Occipital lobe (tissue), 3 donors: ENCODE measurements around the gene RRAS. TPM values are rescaled to one million over a fixed set of nuclear protein-coding genes. Genes with fewer than 3 reads are reported as not detected.

ENCODE experiments used
- DNase-seq: peaks from one replicate; lab custom pipeline; 2025; lab: John Stamatoyannopoulos, UW
- small RNA-seq: library from RNA; depleted of rRNA; stranded (forward); fragments of <200 nt; gene quantifications from one replicate; pipeline ENCODE3, GENCODE V24; 2014
- total RNA-seq: library from RNA; depleted of rRNA; stranded (reverse); fragments of >200 nt; gene quantifications from one replicate; pipeline ENCODE4 v1.2.3, GENCODE V29; 2014

Gene RRAS
- total RNA-seq, 1 donor from 2014 or later: 1.1 TPM

DNA sequence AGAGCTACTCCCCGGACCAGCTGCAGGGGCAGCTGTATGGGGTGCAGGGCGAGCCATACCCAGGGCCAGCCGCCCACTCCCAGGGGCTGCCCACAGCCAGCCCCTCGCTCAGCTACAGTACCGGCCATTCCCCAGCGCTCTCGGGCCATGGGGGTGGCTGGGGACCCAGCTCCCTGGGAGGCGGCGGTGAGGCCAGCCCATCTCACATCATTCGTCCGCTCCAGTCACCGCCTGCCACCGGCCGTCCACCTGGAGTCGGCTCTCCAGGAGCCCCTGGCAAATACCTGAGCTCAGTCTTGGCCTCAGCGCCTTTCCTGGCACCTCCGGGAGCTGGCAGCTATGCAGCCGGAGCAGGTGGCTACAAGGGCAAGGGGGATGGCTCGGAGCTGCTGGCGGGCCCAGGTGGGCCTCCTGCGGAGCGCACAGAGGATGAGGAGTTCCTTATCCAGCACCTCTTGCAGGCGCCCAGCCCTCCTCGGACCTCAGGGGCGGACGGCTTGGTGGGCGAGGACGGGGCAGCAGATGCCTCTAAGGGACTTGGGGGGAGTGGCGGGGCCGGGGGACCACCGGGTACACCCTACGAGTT, 44.0 kb downstream of the RRAS start:
- no peak for DNase-seq

DNA sequence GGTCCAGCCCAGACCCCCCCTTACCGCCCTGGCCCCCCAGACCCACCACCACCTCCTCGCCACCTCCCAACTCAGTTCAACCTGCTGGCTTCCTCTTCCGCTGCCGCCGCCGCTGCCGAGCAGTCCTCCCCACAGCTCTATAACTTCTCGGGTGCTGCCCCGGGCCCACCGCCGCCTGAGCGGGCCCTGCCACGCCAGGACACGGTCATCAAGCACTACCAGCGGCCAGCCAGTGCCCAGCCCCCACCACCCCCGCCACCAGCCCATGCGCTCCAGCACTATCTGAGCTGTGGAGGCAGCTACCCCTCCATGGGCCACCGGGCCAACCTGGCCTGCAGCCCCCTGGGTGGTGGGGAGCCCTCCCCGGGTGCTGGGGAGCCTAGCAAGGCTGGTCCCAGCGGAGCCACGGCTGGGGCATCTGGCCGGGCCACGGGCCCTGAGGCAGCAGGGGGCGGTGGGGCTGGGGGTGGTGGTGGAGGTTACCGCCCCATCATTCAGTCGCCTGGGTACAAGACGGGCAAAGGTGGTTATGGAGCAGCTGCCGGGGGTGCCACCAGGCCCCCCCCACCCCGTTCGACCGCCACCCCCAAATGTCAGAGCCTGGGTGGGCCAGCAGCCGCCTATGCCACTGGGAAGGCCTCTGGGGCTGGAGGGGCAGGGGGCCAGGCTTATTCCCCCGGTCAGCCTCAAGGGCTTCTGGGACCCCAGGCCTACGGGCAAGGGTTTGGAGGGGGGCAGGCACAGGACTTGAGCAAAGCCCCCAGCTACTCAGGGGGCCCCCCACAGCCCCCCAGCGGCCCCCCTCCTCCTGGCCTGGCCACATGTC, 44.7 kb downstream of the RRAS start:
- no peak for DNase-seq

DNA sequence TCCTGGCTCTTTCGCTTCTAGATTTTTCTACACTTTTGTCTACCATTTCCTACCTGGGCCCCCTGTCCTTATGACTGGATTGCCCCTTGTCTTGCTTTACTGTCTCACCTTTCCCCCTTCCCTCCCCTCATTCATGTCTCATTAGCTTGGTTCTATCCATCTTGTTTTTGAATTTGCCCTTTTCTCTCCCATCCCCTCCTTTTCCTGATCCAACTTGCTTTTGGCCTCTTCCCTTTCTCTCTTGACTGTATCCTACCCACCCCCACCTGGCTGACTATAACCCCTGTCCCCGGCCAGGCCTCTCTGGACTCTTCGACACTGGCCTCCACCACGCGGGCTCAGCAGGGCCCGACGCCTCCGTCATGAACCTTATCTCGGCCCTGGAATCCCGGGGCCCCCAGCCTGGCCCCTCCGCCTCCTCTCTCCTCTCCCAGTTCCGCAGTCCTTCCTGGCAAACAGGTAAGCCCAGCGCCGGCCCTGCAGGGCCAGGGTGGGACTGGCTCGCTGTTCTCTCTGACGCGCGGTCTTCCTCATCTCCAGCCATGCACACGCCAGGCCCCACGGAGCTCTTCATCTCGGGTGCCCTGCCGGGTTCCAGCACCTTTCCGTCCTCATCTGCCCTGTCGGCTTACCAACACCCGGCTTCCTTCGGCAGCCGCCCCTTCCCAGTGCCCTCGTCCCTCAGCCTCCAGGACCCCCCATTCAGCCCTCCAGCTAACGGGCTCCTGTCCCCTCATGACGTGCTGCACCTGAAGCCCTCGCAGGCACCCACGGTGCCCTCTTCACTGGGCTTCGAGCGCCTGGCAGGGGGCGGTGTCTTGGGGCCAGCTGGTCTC, 45.6 kb downstream of the RRAS start:
- no peak for DNase-seq

DNA sequence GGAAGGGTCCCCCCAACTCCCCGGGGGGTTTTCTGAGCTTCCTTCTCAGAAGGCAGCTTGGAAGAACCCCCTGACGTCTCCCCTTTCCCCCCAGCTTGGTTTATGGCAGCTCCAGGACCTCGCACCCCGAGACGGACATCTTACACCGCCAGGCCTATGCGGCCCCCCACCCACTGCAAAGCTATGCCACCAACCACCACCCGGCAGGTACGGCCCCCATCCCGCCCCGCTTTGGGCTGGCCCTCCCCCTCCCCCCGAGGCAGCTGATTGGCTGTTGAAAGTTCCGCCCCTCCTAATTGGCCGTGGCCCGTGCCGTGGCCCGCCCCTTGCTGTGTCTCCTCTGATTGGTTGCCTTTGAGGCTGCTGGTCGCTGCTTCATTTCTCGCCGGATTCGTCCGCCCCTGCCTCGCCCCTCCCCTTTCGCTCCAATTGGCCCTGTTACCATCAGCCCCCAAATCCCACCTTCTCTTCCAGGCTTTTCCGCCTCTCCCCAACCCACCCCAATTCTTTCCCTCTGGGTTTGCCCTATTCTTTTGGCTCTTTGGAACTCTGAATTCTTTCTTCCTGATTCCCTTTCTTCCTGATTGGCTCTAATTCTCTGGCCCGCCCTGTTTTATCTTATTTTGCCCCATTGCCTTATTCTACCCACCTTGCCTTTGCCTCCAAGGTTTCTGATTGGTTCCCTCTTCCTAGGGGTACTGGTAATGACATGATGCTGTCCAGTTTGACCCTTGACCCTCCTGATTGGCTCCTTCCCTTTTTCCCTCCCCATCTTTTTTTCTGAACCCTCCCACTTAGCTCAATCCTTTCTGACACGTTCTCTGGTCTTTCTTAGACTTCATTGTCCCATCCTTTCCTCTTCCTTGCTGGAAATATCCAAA, 46.5 kb downstream of the RRAS start:
- peak; percentile 94 for DNase-seq

DNA sequence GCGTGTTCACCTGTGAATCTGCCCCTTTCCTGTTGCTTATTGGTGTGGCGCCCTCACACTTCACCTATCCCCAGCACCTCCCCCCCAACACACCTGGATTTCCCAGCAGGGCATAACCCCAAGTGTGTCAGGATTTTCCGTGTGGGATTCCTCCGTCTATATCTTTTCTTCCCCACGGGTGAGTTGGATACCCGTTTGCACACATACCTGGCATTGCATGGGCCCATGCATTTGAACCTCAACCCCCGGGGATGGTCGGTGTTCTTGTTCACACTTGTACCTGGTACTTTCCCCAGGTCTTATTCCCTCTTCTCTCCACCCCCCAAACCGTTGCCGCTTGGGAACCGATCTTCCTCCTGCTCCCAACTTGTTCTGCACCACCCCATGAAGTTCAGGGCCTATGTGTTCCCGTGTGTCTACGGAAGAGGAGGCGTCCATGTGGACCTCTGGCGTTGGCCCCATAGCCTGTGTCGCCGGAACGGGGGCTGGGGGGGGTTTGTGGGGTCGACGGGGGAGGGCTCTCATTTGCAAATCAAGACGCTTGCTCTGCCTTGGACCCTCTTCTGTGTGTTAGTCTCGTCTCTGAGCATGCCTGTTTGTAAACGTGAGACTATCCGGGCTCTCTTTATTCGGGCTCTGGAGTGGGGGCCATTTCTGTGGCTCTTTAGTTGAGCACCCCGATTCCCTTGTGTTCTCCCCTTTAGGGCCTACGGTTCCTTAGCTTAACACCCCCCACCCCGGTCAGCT, 47.3 kb downstream of the RRAS start:
- no peak for DNase-seq

DNA sequence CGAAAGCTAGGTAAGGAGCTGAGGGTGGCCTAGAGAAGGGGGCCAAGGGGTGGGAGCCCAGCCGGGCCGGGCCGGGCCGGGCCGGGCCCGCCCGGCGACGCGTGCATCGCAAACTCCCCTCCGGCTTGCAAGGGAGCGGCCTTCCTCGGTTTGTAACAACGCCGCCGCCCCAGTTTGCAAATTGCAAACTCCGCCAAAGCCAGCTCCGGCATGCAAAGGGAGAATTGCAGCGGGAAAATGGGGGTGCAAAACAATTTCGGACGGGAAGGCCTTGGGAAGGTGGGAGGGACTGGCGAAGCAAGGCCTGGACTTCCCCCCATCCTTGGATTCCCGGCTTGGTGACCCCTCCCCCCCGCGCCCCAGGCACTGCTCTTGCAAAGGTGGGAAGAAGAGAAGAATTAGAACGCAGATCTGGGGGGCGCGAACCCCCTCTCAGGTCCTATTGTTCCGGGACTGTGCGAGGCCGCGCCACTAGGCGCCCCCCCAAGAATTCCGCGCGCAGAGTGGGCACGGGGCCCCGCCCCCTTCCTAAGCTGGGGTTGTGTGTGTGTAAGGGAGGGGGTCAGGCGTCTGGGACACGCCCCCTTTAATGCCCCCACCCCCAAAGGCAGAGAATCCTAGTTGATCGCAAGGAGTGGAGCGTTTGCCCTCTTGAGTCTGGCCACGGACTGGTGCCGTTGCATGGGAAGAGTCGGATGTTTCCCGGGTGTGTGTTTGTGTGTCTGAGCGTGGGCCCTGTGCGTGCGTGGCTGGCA, 48.0 kb downstream of the RRAS start:
- peak; percentile 15 for DNase-seq

DNA sequence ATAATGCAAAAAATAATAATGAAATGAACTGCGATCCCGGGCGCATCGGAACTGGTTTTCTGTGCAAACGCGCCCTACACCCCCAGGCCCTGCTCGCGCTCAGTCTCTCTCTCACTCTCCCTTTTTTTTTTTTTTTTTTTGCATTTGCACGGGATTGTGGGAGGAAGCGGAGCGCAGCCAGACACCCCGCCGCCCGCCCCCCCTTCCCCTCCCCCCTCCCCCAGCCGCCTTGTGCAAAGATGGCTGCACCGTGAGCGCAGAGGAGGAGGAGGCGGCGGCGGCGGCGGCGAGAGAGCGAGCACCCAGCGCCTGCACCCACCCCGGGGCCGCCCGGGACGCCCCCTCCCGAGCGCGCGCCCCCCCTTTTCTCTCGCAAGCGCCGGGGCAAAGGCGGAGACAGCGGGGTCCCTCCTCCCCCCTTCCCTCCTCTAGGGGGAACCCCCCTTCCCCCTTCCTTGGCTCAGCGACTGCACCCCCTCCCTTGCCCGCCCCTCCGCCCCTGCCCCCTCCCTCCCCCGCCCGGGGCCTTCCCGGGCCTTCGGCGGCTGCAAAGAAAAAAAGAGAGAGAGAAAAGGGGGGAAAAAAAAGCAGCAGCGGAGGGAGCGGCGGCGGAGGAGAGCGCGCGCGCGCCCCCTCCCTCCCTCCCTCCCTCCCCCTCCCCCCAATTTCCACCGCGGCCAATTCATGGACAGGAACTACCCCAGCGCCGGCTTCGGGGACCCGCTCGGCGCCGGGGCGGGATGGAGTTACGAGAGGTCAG, 48.8 kb downstream of the RRAS start, which contains the start of gene PRR12:
Gene PRR12 (plus strand): TSS at position 212 of the 760 bp plus-strand sequence. CDS start 473 bp downstream, at position 685.
- DNase-seq: peak; percentile 66

DNA sequence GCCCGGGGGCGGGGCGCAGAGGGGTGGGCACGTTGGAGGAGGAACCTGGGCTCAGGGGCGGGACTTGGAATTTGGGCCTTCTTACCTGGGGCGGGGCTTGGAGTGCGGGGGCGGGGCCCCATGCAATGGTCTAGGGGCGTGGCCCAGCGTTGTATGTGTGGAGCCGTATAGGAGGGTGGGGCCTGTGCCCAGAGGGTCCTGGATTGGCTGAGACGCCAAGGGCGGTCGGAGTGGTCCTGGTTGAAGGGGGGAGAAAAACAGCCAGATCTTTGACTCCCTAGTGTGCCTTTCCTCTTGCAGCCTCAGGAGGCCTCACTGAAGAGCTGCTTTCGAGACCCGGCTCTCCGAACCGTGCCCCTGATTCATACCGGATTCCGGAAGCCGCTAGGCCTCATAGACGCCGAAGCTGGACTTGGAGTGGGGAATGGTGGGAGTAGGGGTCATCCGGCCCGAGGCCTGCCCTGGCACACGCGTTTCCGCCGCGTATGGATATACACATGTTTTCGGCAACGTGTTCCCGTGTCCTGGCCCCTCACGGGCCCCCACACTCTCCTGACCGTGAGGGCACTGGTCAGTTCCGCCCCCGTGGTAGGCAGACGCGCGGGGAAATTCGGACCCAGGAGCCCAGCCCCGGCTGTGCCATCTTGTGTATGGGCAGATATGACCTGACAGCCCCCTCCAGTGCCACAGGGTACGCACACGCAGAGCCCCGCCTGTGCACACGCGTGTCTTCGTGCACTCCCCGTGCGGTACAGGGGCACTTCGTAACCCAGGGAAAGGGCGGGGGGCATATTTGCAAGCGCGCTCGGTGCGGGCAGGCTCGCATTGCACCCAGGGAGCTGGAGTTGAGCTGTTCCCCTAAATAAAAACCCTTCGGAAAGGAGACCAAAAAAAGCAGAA, 49.6 kb downstream of the RRAS start:
- peak; percentile 83 for DNase-seq

DNA sequence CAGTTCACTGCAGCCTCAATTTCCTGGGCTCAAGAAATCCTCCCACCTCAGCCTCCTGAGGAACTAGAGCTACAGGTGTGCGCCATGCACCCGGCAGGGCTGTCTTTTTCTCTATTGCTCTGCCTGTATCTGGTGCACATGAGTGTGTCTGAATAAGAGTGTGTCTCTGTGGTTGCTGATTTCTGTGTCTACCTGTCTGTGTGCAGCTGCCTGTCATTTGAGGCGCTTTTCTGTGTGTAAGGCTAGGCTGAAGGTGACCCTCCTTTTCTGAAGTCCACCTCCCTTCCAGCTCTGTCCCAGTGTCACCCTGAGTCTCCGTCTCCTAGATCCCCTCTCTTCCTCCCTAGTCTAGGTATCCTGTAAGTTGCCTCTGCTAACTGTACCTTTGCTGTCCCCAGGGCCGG, 50.4 kb downstream of the RRAS start:
- no peak for DNase-seq

DNA sequence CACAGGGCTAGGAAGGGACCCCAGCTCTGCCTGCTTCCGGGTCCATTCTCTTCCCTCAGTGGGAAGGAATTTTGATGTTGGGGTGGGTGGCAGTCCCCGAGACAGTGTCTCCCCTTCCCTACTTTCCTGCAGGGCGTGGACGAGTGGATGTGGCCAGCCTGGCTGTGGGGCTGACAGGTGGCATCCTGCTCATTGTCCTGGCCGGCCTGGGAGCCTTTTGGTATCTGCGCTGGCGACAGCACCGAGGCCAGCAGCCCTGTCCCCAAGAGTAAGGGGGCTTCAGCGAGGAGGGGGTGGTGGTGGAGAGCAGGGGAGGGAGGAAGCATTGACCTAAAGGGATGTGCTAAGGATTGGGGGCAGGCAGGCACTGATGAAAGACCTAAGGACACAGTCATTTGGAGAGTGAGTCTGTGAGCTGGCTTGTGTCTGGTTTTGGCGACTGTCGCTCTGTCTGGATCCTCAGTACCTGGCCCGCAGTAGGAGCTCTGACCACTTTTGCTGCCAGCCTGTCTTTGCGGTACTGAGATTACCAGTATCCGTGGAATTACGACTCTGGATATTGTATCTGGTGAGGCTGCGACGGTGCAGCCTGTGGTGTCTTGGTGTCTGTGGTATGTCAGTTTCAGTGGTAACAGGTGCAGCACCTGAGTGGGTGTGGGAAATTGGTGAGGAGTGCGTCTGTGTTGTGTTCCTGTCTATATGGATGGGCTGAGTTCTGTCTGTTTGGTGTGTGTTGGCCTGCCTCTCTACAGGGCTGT, 51.4 kb downstream of the RRAS start:
- no peak for DNase-seq

DNA sequence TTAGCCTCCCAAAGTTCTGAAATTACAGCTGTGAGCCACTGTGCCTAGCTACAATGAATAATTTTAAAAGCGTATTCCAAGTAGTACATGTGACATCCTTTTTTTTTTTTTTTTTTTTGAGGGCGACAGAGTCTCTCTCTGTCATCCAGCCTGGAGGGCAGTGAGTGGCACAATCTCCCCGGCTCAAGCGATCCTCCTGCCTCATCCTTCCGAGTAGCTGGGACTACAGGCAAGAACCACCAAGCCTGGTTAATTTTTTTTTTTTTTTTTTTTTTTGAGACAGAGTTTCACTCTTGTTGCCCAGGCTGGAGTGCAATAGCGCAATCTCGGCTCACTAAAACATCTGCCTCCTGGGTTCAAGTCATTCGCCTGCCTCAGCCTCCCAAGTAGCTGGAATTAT, 52.7 kb downstream of the RRAS start:
- no peak for DNase-seq

Small RNAs within 50 kb of the gene (small RNA-seq; reads per million reads assigned to genes)
- gene MIR5088: not detected

Other genes starting within 250 kb of the RRAS start
- not detected for gene PTH2, start 216.7 kb downstream of the RRAS start, total RNA-seq
- gene GFY, start 214.8 kb downstream of the RRAS start, total RNA-seq: not detected
- 34.6 TPM for gene SLC17A7, start 198.6 kb downstream of the RRAS start, total RNA-seq
- 58.0 TPM for gene PIH1D1, start 188.3 kb downstream of the RRAS start, total RNA-seq
- 8.0 TPM for gene ALDH16A1, start 186.9 kb downstream of the RRAS start, total RNA-seq
- gene FLT3LG, start 165.9 kb downstream of the RRAS start, total RNA-seq: not detected
- 2,203 TPM for gene RPL13A, start 152.5 kb downstream of the RRAS start, total RNA-seq
- gene RPS11, start 143.7 kb downstream of the RRAS start, total RNA-seq: 3,859 TPM
- gene FCGRT, start 127.5 kb downstream of the RRAS start, total RNA-seq: 12.9 TPM
- 2.3 TPM for gene RCN3, start 112.1 kb downstream of the RRAS start, total RNA-seq
- 22.8 TPM for gene NOSIP, start 59.6 kb downstream of the RRAS start, total RNA-seq
- 0.31 TPM for gene PRRG2, start 58.8 kb downstream of the RRAS start, total RNA-seq
- 2.5 TPM for gene PRR12, start 49.0 kb downstream of the RRAS start, total RNA-seq
- 11.5 TPM for gene SCAF1, start 2.1 kb upstream of the RRAS start, total RNA-seq
- gene IRF3, start 25.7 kb upstream of the RRAS start, total RNA-seq: 8.1 TPM
- gene BCL2L12, start 25.8 kb upstream of the RRAS start, total RNA-seq: not detected
- 177 TPM for gene PRMT1, start 37.1 kb upstream of the RRAS start, total RNA-seq
- 0.78 TPM for gene ADM5, start 49.5 kb upstream of the RRAS start, total RNA-seq
- 42.1 TPM for gene CPT1C, start 51.0 kb upstream of the RRAS start, total RNA-seq
- 0.31 TPM for gene TSKS, start 123.2 kb upstream of the RRAS start, total RNA-seq
- gene AP2A1, start 126.9 kb upstream of the RRAS start, total RNA-seq: 49.0 TPM
- 21.7 TPM for gene FUZ, start 173.1 kb upstream of the RRAS start, total RNA-seq
- 12.8 TPM for gene MED25, start 178.1 kb upstream of the RRAS start, total RNA-seq
- 99.2 TPM for gene PTOV1, start 211.0 kb upstream of the RRAS start, total RNA-seq
- 24.0 TPM for gene PNKP, start 227.4 kb upstream of the RRAS start, total RNA-seq
- gene AKT1S1, start 237.2 kb upstream of the RRAS start, total RNA-seq: 3.9 TPM
- 6.1 TPM for gene TBC1D17, start 237.6 kb upstream of the RRAS start, total RNA-seq